Uterus (tissue), 4 donors: ENCODE results near the gene DMBX1. TPM values are rescaled to one million over a fixed set of nuclear protein-coding genes. Genes with fewer than 3 reads are reported as not detected.

Experiments
- DNase-seq, 2 donors: peaks; one replicate each; pipeline ENCODE4 v3.0.0-alpha.2; 2019 to 2020
- H3K27ac ChIP-seq, 2 donors: fragments of 200-600 bp; sonication (generic); 1 replicate in 1 of 2; 2 replicates in 1 of 2; pipeline ENCODE4 v1.5.1; 2016 to 2018
- H3K27me3 ChIP-seq, 2 donors: fragments of 200-600 bp; sonication (generic); one replicate each; pipeline ENCODE4 v1.5.1; 2018 to 2019; ENCODE audit warnings: control low read depth in 1 of 2
- H3K36me3 ChIP-seq, 2 donors: fragments of 200-600 bp; sonication (generic); one replicate each; pipeline ENCODE4 v1.5.1; 2019; ENCODE audit warnings: control low read depth in 1 of 2
- H3K4me1 ChIP-seq, 2 donors: fragments of 200-600 bp; sonication (generic); one replicate each; pipeline ENCODE4 v1.5.1; 2018 to 2019; ENCODE audit warnings: control low read depth in 1 of 2
- H3K4me3 ChIP-seq, 2 donors: fragments of 200-600 bp; sonication (generic); 1 replicate in 1 of 2; 2 replicates in 1 of 2; pipeline ENCODE4 v1.5.1; 2018 to 2019; ENCODE audit warnings: mild to moderate bottlenecking in 1 of 2
- H3K9me3 ChIP-seq, 2 donors: fragments of 200-600 bp; sonication (generic); one replicate each; pipeline ENCODE4 v1.5.1; 2019; ENCODE audit warnings: control low read depth in 1 of 2
- POLR2A ChIP-seq, 2 donors: fragments of 450-650 bp; IDR thresholded peaks; one replicate each; pipeline ENCODE4 v1.6.1; 2016; ENCODE audit warnings: antibody characterized with exemption in 2 of 2, mild to moderate bottlenecking in 1 of 2, moderate library complexity in 1 of 2
- intact Hi-C: fragments of 100-400 bp; cut with DNase I; formaldehyde crosslinking; loops from one replicate; pipeline ENCODE4 v1.15.1; 2023; ENCODE audit warnings: low total_unique reads
- total RNA-seq, 4 donors: library from RNA; depleted of rRNA in 3 of 4; stranded (reverse); fragments of >200 nt in 3 of 4; gene quantifications; one replicate each; pipeline versions ENCODE4 v1.1.0 to v1.2.4, GENCODE V29; 2014 to 2023
- TF ChIP-seq, protein P1 (sequence below), 4 experiments: fragments of 200-600 bp in 2 of 4; fragments of 450-650 bp in 2 of 4; sonication (generic) in 2 of 4; IDR thresholded peaks; one replicate each; pipeline ENCODE4 v1.5.1; 2016 to 2019; ENCODE audit warnings: antibody characterized with exemption in 4 of 4, mild to moderate bottlenecking in 2 of 4, moderate library complexity in 1 of 4
- donor health status: DM: yes; HTN: yes; CAD: no.

DMBX1 gene
- total RNA-seq, 4 donors from 2014 or later, result 0.07 TPM; not detected in 3

DNA sequence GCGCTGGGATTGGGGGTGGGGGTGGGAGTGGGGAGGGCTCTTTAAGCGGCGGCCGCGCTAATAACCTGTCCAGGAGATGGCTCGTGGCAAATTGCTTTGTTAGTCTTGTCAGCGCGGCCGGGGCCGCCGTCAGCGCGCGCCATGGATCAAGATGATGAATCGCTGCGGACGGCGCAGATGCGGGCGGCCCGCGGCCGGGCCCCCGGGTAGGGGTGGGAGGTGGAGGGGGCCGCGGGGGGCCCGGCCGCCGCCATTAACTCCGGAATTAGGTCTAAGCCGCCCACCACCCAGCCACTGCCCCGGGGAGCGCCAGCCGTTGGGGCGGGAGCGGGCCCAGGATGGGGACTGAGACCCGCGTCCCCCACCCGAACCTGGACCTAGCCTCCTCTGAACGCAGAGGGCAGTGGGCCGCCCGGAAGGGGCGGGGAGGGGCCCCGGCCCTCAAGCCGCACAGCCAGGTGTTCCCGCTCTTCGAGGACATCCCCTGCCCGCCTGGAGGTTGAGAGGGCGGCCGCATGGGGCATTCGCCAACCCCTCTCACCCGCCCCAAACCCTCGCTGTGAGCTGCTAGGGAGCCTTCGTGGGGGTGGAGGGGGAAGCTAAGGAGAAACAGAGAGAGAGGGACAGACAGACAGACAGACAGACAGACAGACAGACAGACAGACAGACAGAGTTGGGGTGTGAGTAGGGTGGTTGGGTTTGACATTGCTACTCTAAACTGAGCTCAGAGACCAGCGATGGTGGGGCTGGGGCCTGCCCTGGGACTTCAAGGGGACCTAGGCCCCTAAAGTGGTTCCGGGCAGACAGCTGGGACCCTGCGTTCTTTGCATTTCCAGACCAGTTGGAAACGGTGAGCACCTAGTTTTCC, 3.8 kb upstream of the DMBX1 start:
- Histone ChIP-seq H3K27me3 (peaks cover 10 to 52% of the 10 kb centered on the region in 2 donors), H3K36me3 (no peaks in the 10 kb centered on the region), H3K4me3 (no peak overlapping the region), H3K9me3 (no peaks in the 10 kb centered on the region), H3K27ac (no peak overlapping the region), H3K4me1 (peaks cover 0 to 13% of the 10 kb centered on the region in 2 donors)
- intact Hi-C loops, result no loop called here
- DNase-seq, result no peak
- TF ChIP-seq POLR2A (IDR thresholded peaks at IDR 0.05), result no peak
- TF ChIP-seq, protein P1, sequence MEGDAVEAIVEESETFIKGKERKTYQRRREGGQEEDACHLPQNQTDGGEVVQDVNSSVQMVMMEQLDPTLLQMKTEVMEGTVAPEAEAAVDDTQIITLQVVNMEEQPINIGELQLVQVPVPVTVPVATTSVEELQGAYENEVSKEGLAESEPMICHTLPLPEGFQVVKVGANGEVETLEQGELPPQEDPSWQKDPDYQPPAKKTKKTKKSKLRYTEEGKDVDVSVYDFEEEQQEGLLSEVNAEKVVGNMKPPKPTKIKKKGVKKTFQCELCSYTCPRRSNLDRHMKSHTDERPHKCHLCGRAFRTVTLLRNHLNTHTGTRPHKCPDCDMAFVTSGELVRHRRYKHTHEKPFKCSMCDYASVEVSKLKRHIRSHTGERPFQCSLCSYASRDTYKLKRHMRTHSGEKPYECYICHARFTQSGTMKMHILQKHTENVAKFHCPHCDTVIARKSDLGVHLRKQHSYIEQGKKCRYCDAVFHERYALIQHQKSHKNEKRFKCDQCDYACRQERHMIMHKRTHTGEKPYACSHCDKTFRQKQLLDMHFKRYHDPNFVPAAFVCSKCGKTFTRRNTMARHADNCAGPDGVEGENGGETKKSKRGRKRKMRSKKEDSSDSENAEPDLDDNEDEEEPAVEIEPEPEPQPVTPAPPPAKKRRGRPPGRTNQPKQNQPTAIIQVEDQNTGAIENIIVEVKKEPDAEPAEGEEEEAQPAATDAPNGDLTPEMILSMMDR (IDR thresholded peaks at IDR 0.05), result no peak

DNA sequence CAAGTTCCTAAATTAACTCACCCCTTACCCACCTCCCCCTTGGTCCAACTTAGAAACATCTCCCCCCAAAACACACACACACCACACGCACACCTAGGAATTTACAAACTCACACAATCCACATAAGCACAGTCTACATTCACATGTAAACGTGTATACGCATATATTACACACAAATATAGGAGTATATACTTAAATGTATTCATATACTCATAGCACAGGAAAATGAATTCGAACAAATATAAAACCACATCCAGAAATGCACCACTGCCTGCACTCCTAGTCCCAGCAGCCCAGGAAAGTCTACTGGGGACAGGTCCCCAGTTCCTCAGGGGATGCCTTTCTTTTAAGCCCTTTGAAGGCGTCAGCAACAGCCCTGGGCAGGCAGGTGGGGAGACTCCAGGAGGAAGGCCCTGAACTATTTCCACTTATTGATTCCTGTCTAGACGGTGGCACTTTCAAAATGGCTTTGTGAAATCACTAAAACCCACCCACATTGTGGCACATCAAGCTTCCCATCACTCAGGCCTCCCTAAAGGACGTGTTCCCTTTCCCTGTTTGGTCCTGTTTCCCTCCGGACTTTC, 3.1 kb upstream of the DMBX1 start:
- TF ChIP-seq POLR2A (IDR thresholded peaks at IDR 0.05), result no peak
- TF ChIP-seq, protein P1 (IDR thresholded peaks at IDR 0.05), result no peak
- no peak overlapping the region for H3K4me3 ChIP-seq
- no peak overlapping the region for H3K27ac ChIP-seq
- peaks cover 0 to 13% of the 10 kb centered on the region in 2 donors for H3K4me1 ChIP-seq
- no peak for DNase-seq
- H3K36me3 ChIP-seq, result no peaks in the 10 kb centered on the region
- H3K9me3 ChIP-seq, result no peaks in the 10 kb centered on the region
- peaks cover 13 to 59% of the 10 kb centered on the region in 2 donors for H3K27me3 ChIP-seq
- intact Hi-C loops, result no loop called here

DNA sequence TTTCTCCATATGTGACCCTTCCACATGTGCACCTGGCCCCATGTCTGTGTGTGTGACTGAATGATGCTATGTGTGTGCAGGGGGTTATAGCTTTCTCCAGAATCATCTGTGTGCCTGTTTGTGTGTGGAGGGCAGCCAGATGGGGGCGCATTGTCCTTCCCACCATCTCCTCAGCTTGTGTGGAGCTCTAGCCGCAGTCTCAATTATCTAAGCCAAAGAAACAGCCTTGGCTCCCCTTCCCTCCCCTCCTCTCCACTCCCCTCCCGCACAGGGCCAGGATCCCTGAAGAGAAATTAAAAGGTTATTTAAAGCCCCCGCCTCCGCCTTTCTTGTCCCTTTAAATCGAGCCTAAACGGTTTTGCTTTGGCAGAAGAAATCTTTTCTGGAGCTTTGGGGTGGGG, 1.8 kb upstream of the DMBX1 start:
- Histone ChIP-seq H3K27ac (no peak overlapping the region), H3K4me3 (no peak overlapping the region), H3K36me3 (no peaks in the 10 kb centered on the region), H3K9me3 (no peaks in the 10 kb centered on the region), H3K27me3 (peaks cover 18 to 70% of the 10 kb centered on the region in 2 donors), H3K4me1 (peaks cover 0 to 13% of the 10 kb centered on the region in 2 donors)
- DNase-seq, result no peak
- intact Hi-C loops, result no loop called here
- TF ChIP-seq, protein P1 (IDR thresholded peaks at IDR 0.05), result no peak
- TF ChIP-seq POLR2A (IDR thresholded peaks at IDR 0.05), result no peak

DNA sequence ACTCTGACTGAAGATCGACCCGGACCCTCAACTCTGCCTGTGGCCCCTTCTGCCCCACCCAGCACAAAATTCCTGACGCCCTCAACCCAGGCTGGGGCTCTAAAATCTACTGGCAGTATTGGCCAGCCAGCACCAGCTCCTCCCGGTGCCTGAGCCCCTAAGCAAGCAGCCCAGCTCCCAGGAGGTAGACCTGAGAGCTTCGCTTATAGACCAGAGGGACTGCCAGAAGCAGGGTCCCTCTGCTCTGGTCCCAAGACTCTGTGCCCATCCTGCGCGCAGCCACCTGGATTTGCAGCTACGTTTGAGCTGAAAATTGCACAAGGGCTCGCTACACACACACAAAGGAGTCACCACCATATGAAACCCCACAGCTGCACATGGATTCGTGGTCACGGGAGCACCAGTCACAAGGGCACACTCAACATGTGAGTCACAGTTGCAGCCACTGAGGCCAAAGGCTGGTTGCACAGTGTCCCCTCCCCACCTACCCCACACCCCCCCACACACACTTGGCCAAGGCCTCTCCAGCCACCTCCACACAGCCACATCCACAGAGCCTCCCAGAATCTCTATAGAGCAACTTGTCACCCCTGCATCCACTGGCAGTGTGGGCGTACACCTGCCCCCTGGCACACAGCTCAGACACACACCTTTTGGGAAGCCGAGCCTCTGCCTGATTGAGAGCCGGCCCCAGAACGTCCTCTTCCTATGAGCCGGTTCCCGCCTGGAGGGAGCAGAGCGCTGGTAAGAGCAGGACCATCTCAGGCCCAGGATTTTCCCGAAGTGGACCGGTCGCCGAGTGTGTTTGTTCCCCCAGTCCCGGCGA, 1.1 kb upstream of the DMBX1 start:
- Histone ChIP-seq H3K4me3 (no peak overlapping the region), H3K27me3 (peaks cover 18 to 76% of the 10 kb centered on the region in 2 donors), H3K27ac (no peak overlapping the region), H3K36me3 (no peaks in the 10 kb centered on the region), H3K4me1 (peaks cover 0 to 13% of the 10 kb centered on the region in 2 donors), H3K9me3 (no peaks in the 10 kb centered on the region)
- intact Hi-C loops, result no loop called here
- TF ChIP-seq POLR2A (IDR thresholded peaks at IDR 0.05), result no peak
- TF ChIP-seq, protein P1 (IDR thresholded peaks at IDR 0.05), result no peak
- no peak for DNase-seq
